ENCODE measurements around the gene GCG. TPM values are rescaled to one million over a fixed set of nuclear protein-coding genes. Genes with fewer than 3 reads are reported as not detected.

GCG gene
- total and polyA plus RNA-seq, 2 experiments from 2014 or later = not detected

- no peak overlapping the region for H3K27ac ChIP-seq
- H3K4me3 ChIP-seq = no peak overlapping the region
- peak in 1 of 2 donors; percentile 21 for DNase-seq (ENCODE audit: low read depth in 1 of 2, low spot score in 1 of 2)
- no peaks in the 10 kb centered on the region for H3K36me3 ChIP-seq
- H3K27me3 ChIP-seq = no peaks in the 10 kb centered on the region
- no peaks in the 10 kb centered on the region for H3K4me1 ChIP-seq (ENCODE audit: low read depth)
- H3K9me3 ChIP-seq (ENCODE audit: low read depth) = no peaks in the 10 kb centered on the region
- no peak for TF ChIP-seq CTCF (IDR thresholded peaks at IDR 0.05; ENCODE audit: low read depth, low read length)
Measured at GRCh38 chr2:162196638-162197037, 44.6 kb upstream of the GCG start.

- Histone ChIP-seq H3K4me1 (ENCODE audit: low read depth) (no peaks in the 10 kb centered on the region), H3K4me3 (no peak overlapping the region), H3K36me3 (no peaks in the 10 kb centered on the region), H3K27ac (no peak overlapping the region), H3K9me3 (ENCODE audit: low read depth) (no peaks in the 10 kb centered on the region), H3K27me3 (no peaks in the 10 kb centered on the region)
- TF ChIP-seq CTCF (IDR thresholded peaks at IDR 0.05; ENCODE audit: low read depth, low read length) = no peak
- no peak for DNase-seq (ENCODE audit: low read depth in 1 of 2, low spot score in 1 of 2)
Measured at GRCh38 chr2:162188451-162188850, 36.4 kb upstream of the GCG start.

- Histone ChIP-seq H3K4me1 (ENCODE audit: low read depth) (no peaks in the 10 kb centered on the region), H3K27me3 (no peaks in the 10 kb centered on the region), H3K4me3 (no peak overlapping the region), H3K36me3 (no peaks in the 10 kb centered on the region), H3K27ac (no peak overlapping the region), H3K9me3 (ENCODE audit: low read depth) (no peaks in the 10 kb centered on the region)
- DNase-seq (ENCODE audit: low read depth in 1 of 2, low spot score in 1 of 2) = no peak
- no peak for TF ChIP-seq CTCF (IDR thresholded peaks at IDR 0.05; ENCODE audit: low read depth, low read length)
Measured at GRCh38 chr2:162185541-162186232, 33.6 kb upstream of the GCG start.

- Histone ChIP-seq H3K27me3 (no peaks in the 10 kb centered on the region), H3K9me3 (ENCODE audit: low read depth) (no peaks in the 10 kb centered on the region), H3K4me3 (no peak overlapping the region), H3K27ac (no peak overlapping the region), H3K4me1 (ENCODE audit: low read depth) (no peaks in the 10 kb centered on the region), H3K36me3 (no peaks in the 10 kb centered on the region)
- no peak for TF ChIP-seq CTCF (IDR thresholded peaks at IDR 0.05; ENCODE audit: low read depth, low read length)
- DNase-seq (ENCODE audit: low read depth in 1 of 2, low spot score in 1 of 2) = no peak
Measured at GRCh38 chr2:162184821-162185450, 32.9 kb upstream of the GCG start.

- H3K4me1 ChIP-seq (ENCODE audit: low read depth) = no peaks in the 10 kb centered on the region
- no peaks in the 10 kb centered on the region for H3K36me3 ChIP-seq
- no peaks in the 10 kb centered on the region for H3K27me3 ChIP-seq
- no peak for DNase-seq (ENCODE audit: low read depth in 1 of 2, low spot score in 1 of 2)
- no peak overlapping the region for H3K4me3 ChIP-seq
- TF ChIP-seq CTCF (IDR thresholded peaks at IDR 0.05; ENCODE audit: low read depth, low read length) = no peak
- H3K9me3 ChIP-seq (ENCODE audit: low read depth) = no peaks in the 10 kb centered on the region
- H3K27ac ChIP-seq = no peak overlapping the region
Measured at GRCh38 chr2:162184359-162184758, 32.3 kb upstream of the GCG start.

Data from cardiac muscle cell (in vitro differentiated cells and primary cell).